HG03097 (cell line): ENCODE results near the gene TLCD4.
"Not testable (repeated sequence)": the region's sequence is repeated elsewhere in the genome, so short reads cannot be mapped to it uniquely, and the experiment has no call there.

Experiments
- ATAC-seq: cut with Tn5 transposase; IDR thresholded peaks from one replicate; pipeline ENCODE4 v1.9.1; 2021; ENCODE audit not compliant: unreplicated experiment, low FRiP score

TLCD4 gene

GRCh38 chr1:95140791-95141190 is 23.6 kb downstream of the TLCD4 start:
- ATAC-seq = no peak

- no peak for ATAC-seq
These were observed 28.3 kb downstream of the TLCD4 start for GRCh38 chr1:95145493-95145892.

- no peak for ATAC-seq
These were observed 29.5 kb downstream of the TLCD4 start for GRCh38 chr1:95146637-95147036.

GRCh38 chr1:95154096-95154495 is 36.9 kb downstream of the TLCD4 start:
- ATAC-seq = no peak

GRCh38 chr1:95165569-95165968 is 48.4 kb downstream of the TLCD4 start:
- ATAC-seq = not testable (repeated sequence)
